AG09319 (cell line): ENCODE results near the gene LPP.

Experiments used
- DNase-seq: peaks from one replicate; pipeline ENCODE4 v3.0.0-alpha.2; 2010; ENCODE audit warnings: low read depth; ENCODE audit errors: extremely low read depth
- TF ChIP-seq, protein P1 (sequence below): IDR thresholded peaks from 2 replicates; pipeline ENCODE4 v1.5.1; 2011; ENCODE audit warnings: low read depth, mild to moderate bottlenecking, inconsistent platforms, low read length, moderate library complexity

The LPP gene

DNA sequence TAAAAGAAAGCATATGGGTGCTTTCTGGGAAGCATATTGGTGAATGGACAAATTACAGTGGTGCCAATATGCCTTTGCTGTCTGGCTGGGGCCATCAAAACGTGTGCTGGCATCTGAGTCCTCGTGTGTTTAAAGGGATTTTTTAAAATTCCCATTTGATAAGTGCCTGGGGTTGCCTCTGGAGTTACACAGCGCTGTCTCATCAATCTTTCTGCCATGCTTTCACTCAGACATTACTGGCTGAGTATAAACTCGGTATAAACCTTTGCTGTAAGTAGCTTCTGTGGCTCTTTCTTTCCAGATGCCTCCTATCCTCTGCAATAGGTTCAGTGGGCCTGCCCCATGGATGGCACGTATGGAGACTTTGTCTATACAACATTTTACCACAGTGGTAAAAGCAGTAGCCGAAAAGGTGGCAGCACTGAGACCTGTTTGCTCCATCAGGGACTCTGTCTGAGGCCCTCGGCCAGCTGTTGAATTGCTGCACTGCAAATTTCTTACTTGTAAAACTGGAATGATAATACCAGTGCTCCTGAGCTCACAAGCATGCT, 195.5 kb downstream of the LPP start:
- TF ChIP-seq, protein P1, sequence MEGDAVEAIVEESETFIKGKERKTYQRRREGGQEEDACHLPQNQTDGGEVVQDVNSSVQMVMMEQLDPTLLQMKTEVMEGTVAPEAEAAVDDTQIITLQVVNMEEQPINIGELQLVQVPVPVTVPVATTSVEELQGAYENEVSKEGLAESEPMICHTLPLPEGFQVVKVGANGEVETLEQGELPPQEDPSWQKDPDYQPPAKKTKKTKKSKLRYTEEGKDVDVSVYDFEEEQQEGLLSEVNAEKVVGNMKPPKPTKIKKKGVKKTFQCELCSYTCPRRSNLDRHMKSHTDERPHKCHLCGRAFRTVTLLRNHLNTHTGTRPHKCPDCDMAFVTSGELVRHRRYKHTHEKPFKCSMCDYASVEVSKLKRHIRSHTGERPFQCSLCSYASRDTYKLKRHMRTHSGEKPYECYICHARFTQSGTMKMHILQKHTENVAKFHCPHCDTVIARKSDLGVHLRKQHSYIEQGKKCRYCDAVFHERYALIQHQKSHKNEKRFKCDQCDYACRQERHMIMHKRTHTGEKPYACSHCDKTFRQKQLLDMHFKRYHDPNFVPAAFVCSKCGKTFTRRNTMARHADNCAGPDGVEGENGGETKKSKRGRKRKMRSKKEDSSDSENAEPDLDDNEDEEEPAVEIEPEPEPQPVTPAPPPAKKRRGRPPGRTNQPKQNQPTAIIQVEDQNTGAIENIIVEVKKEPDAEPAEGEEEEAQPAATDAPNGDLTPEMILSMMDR, result no peak; the same call in 1 of the 2 replicates
- DNase-seq, result no peak

GRCh38 chr3:188349933-188350332, 196.0 kb downstream of the LPP start:
- no peak for DNase-seq
- TF ChIP-seq, protein P1, result no peak

DNA sequence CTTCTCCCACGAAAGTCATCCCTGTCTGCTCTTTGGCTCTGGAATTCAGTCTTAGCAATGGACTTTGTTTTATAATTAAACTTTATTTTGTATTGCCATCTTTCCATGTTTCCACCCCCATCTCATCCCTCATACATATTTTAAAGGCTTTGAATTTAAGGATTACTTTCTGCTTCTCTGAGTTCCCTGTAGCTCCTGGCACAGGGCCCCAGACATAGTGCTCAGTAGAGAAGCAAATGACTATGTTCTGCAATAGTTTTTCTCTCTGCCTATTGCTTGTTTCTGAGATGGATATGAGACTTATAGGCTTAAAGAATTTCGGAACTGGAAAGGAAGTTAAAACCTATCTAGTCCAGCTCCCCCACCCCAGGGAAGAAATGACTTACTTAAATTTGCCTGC, 197.0 kb downstream of the LPP start:
- DNase-seq, result no peak
- TF ChIP-seq, protein P1, result no peak

DNA sequence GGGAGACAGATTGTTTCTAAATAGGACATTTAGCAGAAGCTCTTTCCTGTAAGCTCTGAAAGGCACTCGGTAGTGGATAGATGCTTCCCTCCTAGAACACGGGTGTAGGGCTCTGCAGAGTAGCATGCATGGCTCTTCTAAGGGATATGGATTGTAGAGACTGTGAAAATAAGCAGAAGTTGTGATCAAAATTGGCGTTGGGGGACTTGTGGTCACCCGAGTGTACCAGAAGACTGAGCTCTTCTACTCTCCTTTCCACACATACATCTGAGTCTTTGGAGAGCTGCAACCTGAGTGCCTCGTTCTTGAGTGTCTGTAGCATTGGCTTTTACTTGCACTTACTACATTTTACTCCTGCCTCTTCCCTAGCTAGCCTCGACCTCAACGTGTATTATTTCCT, 197.7 kb downstream of the LPP start:
- no peak for DNase-seq
- TF ChIP-seq, protein P1, result no peak

- TF ChIP-seq, protein P1, result no peak
- no peak for DNase-seq
Measured at GRCh38 chr3:188352196-188352927, 198.4 kb downstream of the LPP start.

GRCh38 chr3:188353426-188353825, 199.5 kb downstream of the LPP start:
- DNase-seq, result no peak
- TF ChIP-seq, protein P1, result no peak

DNA sequence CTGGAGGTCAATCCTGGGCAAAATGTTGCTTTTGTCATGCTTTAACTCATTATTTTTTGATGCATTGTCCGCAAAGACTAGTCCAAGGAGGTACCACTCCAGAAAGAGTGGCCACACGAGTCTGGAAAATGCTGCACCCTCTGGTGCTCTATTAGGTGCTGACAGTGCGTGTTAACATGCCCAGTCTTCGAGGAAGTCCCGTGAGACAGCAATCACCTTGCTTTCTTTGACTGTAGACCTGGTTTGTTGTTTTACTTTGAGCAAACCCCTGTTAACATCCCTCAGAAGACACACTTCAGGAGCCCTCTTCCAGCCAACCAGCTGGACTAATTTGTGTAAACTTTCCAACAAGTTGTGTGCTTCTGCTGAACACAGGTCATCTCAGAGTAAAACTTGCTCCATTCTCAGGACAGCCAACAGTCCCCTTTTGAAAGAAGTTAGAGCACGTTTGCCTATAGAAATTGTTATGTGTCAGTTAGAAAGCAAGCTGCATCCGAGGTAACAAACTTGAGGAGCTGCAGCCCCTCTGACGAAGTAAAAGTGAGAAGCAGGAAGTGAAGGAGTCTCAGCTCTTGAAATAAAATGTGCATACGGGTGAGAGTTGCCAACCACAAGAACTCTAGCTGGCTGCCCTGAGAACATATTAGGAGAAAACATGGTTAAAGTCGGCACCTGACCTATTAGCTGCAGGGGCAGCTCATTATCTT, 205.0 kb downstream of the LPP start:
- DNase-seq, result no peak
- TF ChIP-seq, protein P1, result no peak
